ENCODE data around the gene JUP. TPM values are rescaled to one million over a fixed set of nuclear protein-coding genes. Genes with fewer than 3 reads are reported as not detected.

The JUP gene
- total RNA-seq, 4 donors from 2014 or later, result 42.9 to 57.7 (median 51.6) TPM

- Histone ChIP-seq H3K4me3 (no peak overlapping the region), H3K27me3 (no peaks in the 10 kb centered on the region), H3K27ac (no peak overlapping the region), H3K4me1 (no peaks in the 10 kb centered on the region), H3K36me3 (peaks cover 3 to 98% (median 19%) of the 10 kb centered on the region in 3 donors), H3K9me3 (no peaks in the 10 kb centered on the region)
- TF ChIP-seq CTCF (IDR thresholded peaks at IDR 0.05) (no peak), POLR2A (IDR thresholded peaks at IDR 0.05) (no peak), EP300 (IDR thresholded peaks at IDR 0.05) (no peak)
- DNase-seq (ENCODE audit: low spot score in 2 of 2), result no peak
Observed at GRCh38 chr17:41766135-41766534, 20.4 kb downstream of the JUP start.

GRCh38 chr17:41763327-41763726 is 23.2 kb downstream of the JUP start:
- Histone ChIP-seq H3K36me3 (peaks cover 3 to 98% (median 21%) of the 10 kb centered on the region in 3 donors), H3K4me1 (no peaks in the 10 kb centered on the region), H3K4me3 (no peak overlapping the region), H3K27ac (no peak overlapping the region), H3K27me3 (no peaks in the 10 kb centered on the region), H3K9me3 (no peaks in the 10 kb centered on the region)
- no peak for DNase-seq (ENCODE audit: low spot score in 2 of 2)
- no peak for TF ChIP-seq POLR2A (IDR thresholded peaks at IDR 0.05)
- TF ChIP-seq EP300 (IDR thresholded peaks at IDR 0.05), result no peak
- TF ChIP-seq CTCF (IDR thresholded peaks at IDR 0.05), result no peak
- WGBS, 2 donors, result 91 to 92% methylated on average over 8 of the region's 8 CpGs

GRCh38 chr17:41762841-41763240 is 23.7 kb downstream of the JUP start:
- 95 to 97% methylated on average over 16 of the region's 16 CpGs for WGBS, 2 donors
- Histone ChIP-seq H3K27ac (no peak overlapping the region), H3K9me3 (no peaks in the 10 kb centered on the region), H3K4me1 (no peaks in the 10 kb centered on the region), H3K4me3 (no peak overlapping the region), H3K36me3 (peaks cover 3 to 98% (median 21%) of the 10 kb centered on the region in 3 donors), H3K27me3 (no peaks in the 10 kb centered on the region)
- no peak for TF ChIP-seq POLR2A (IDR thresholded peaks at IDR 0.05)
- TF ChIP-seq CTCF (IDR thresholded peaks at IDR 0.05), result no peak
- TF ChIP-seq EP300 (IDR thresholded peaks at IDR 0.05), result no peak
- no peak for DNase-seq (ENCODE audit: low spot score in 2 of 2)

GRCh38 chr17:41762391-41762790 is 24.1 kb downstream of the JUP start:
- no peaks in the 10 kb centered on the region for H3K27me3 ChIP-seq
- no peaks in the 10 kb centered on the region for H3K9me3 ChIP-seq
- H3K27ac ChIP-seq, result no peak overlapping the region
- 79 to 87% methylated on average over 6 of the region's 6 CpGs for WGBS, 2 donors
- H3K36me3 ChIP-seq, result peaks cover 3 to 98% (median 21%) of the 10 kb centered on the region in 3 donors
- TF ChIP-seq EP300 (IDR thresholded peaks at IDR 0.05), result no peak
- no peak for TF ChIP-seq CTCF (IDR thresholded peaks at IDR 0.05)
- no peak for TF ChIP-seq POLR2A (IDR thresholded peaks at IDR 0.05)
- no peak for DNase-seq (ENCODE audit: low spot score in 2 of 2)
- no peaks in the 10 kb centered on the region for H3K4me1 ChIP-seq
- no peak overlapping the region for H3K4me3 ChIP-seq

- WGBS, 2 donors, result 92 to 95% methylated on average over 6 of the region's 6 CpGs
- Histone ChIP-seq H3K4me1 (no peaks in the 10 kb centered on the region), H3K27ac (no peak overlapping the region), H3K36me3 (peaks cover 3 to 98% (median 21%) of the 10 kb centered on the region in 3 donors), H3K4me3 (no peak overlapping the region), H3K9me3 (no peaks in the 10 kb centered on the region), H3K27me3 (no peaks in the 10 kb centered on the region)
- no peak for DNase-seq (ENCODE audit: low spot score in 2 of 2)
- TF ChIP-seq EP300 (IDR thresholded peaks at IDR 0.05) (no peak), POLR2A (IDR thresholded peaks at IDR 0.05) (no peak), CTCF (IDR thresholded peaks at IDR 0.05) (no peak)
Observed at GRCh38 chr17:41760878-41761277, 25.6 kb downstream of the JUP start.
